K562 (cell line): Measurements from ENCODE around the gene ANKH. TPM values are rescaled to one million over a fixed set of nuclear protein-coding genes. Genes with fewer than 3 reads are reported as not detected.

Experiments
- CBX2 ChIP-seq: fragments of 200-600 bp; sonication (generic); IDR thresholded peaks from one replicate; pipeline ENCODE4 v1.6.1; 2012; ENCODE audit warnings: mild to moderate bottlenecking, low read length, inconsistent platforms; ENCODE audit not compliant: insufficient read depth, poor library complexity, severe bottlenecking
- GTF2F1 ChIP-seq: IDR thresholded peaks from 2 replicates; pipeline ENCODE4 v1.6.1; 2011; ENCODE audit warnings: low read depth, low read length, improper control_type of control experiment
- ZBTB40 ChIP-seq, 2 experiments: fragments of 450-650 bp in 1 of 2; sonication (generic) in 1 of 2; formaldehyde crosslinking in 1 of 2; IDR thresholded peaks; 2 replicates each; pipeline versions ENCODE4 v1.7.1 to v1.9.0; 2016 to 2022; ENCODE audit warnings: inconsistent platforms in 1 of 2, mild to moderate bottlenecking in 1 of 2, missing genetic modification reagents in 1 of 2
- polyA plus RNA-seq, 8 experiments: library from polyadenylated mRNA; depleted of rRNA in 4 of 8; stranded (reverse) in 5 of 8; unstranded in 3 of 8; fragments of >200 nt; fragmentation: Nextera tagmentation in 2 of 8; fragmentation: Illumina TruSeq in 1 of 8; extraction: Ambion mirVana in 2 of 8; extraction: Trizol in 1 of 8; gene quantifications; 2 replicates each; pipeline versions ENCODE4 v1.2.1 to v1.2.3, GENCODE V29; 2011 to 2014; ENCODE audit warnings: inconsistent platforms in 1 of 8, missing spikeins in 1 of 8
- total RNA-seq, 7 experiments: library from RNA; depleted of rRNA in 6 of 7; stranded (reverse); fragments of >200 nt in 6 of 7; fragmentation: Illumina TruSeq in 2 of 7; extraction: Trizol in 2 of 7; gene quantifications; 2 replicates each; pipeline versions ENCODE4 v1.2.1 to v1.2.3, GENCODE V29; 2011 to 2021; ENCODE audit warnings: low replicate concordance in 1 of 7

The ANKH gene
- total and polyA plus RNA-seq, 9 of the 15 experiments (the other 6 are each of a cell fraction or from before 2014, with no cell fraction given): 0.79 to 12.2 (median 4.5) TPM

DNA sequence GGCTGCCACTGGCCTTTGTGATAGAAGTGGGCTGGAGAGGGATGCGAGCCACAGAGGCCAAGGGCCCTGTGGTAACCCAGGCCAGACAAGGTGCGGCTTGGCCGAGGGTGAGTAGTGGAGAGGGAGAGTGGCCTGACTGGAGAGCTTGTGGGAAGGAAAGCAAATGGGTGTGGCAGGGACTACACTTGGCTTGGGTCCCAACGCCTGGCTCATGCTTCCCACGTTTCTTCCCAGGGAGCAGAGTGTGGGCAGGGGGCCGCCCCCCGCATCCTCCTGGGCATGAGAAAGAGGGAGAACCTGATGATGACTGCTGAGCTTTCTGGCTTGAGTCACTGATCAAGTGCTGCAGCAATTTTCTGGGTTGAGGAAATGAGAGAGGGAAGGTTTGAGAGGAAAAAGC, 95.7 kb downstream of the ANKH start (continued):
- TF ChIP-seq ZBTB40 (IDR thresholded peaks at IDR 0.05): no peak
- TF ChIP-seq ZBTB40 (CRISPR knock-in tag; IDR thresholded peaks at IDR 0.05): no peak
- no peak for TF ChIP-seq GTF2F1
- no peak for TF ChIP-seq CBX2
